Measurements from ENCODE around the gene CHKA. TPM values are rescaled to one million over a fixed set of nuclear protein-coding genes. Genes with fewer than 3 reads are reported as not detected.

Gene CHKA
- polyA plus RNA-seq (ENCODE audit: insufficient read length) = 21.4 TPM

GRCh38 chr11:68121067-68121899 lies at the start of gene CHKA:
TSS of gene CHKA (minus strand) at chr11:68121388. CDS start at chr11:68121177, 211 bp downstream.
- peak; percentile 77 for DNase-seq (ENCODE audit: low read depth)

GRCh38 chr11:68169442-68169841 lies 48.3 kb upstream of the CHKA start:
- no peak for DNase-seq (ENCODE audit: low read depth)

- no peak for DNase-seq (ENCODE audit: low read depth)
These were observed 47.5 kb upstream of the CHKA start for GRCh38 chr11:68168694-68169093.

GRCh38 chr11:68167474-68167873 lies 46.3 kb upstream of the CHKA start:
- no peak for DNase-seq (ENCODE audit: low read depth)

- no peak for DNase-seq (ENCODE audit: low read depth)
These were observed 45.8 kb upstream of the CHKA start for GRCh38 chr11:68166969-68167368.

- DNase-seq (ENCODE audit: low read depth) = no peak
These were observed 44.4 kb upstream of the CHKA start for GRCh38 chr11:68165601-68166000.

- DNase-seq (ENCODE audit: low read depth) = no peak
These were observed 43.2 kb upstream of the CHKA start for GRCh38 chr11:68164437-68164836.

- no peak for DNase-seq (ENCODE audit: low read depth)
These were observed 42.5 kb upstream of the CHKA start for GRCh38 chr11:68163691-68164090.

GRCh38 chr11:68160100-68160695 lies 39.0 kb upstream of the CHKA start:
- no peak for DNase-seq (ENCODE audit: low read depth)

GRCh38 chr11:68159665-68160064 lies 38.5 kb upstream of the CHKA start:
- DNase-seq (ENCODE audit: low read depth) = no peak

- DNase-seq (ENCODE audit: low read depth) = no peak
These were observed 38.0 kb upstream of the CHKA start for GRCh38 chr11:68159161-68159560.

GRCh38 chr11:68158580-68158979 lies 37.4 kb upstream of the CHKA start:
- no peak for DNase-seq (ENCODE audit: low read depth)

GRCh38 chr11:68153742-68154141 lies 32.6 kb upstream of the CHKA start:
- no peak for DNase-seq (ENCODE audit: low read depth)

GRCh38 chr11:68150037-68150436 lies 28.8 kb upstream of the CHKA start:
- DNase-seq (ENCODE audit: low read depth) = no peak

- no peak for DNase-seq (ENCODE audit: low read depth)
These were observed 28.2 kb upstream of the CHKA start for GRCh38 chr11:68149417-68149816.

GRCh38 chr11:68148879-68149278 lies 27.7 kb upstream of the CHKA start:
- DNase-seq (ENCODE audit: low read depth) = no peak

GRCh38 chr11:68148071-68148805 lies 27.1 kb upstream of the CHKA start:
- DNase-seq (ENCODE audit: low read depth) = no peak

- DNase-seq (ENCODE audit: low read depth) = no peak
These were observed 25.7 kb upstream of the CHKA start for GRCh38 chr11:68146704-68147474.

- DNase-seq (ENCODE audit: low read depth) = no peak
These were observed 24.9 kb upstream of the CHKA start for GRCh38 chr11:68146010-68146540.

- no peak for DNase-seq (ENCODE audit: low read depth)
These were observed 24.1 kb upstream of the CHKA start for GRCh38 chr11:68145120-68145866.

- DNase-seq (ENCODE audit: low read depth) = no peak
These were observed 22.1 kb upstream of the CHKA start for GRCh38 chr11:68143310-68143689.

Measured in forelimb muscle (tissue), 1 donor.